ENCODE results near the gene BNIP3.
"Not testable (repeated sequence)": the region's sequence is repeated elsewhere in the genome, so short reads cannot be mapped to it uniquely, and the experiment has no call there.

The BNIP3 gene

DNA sequence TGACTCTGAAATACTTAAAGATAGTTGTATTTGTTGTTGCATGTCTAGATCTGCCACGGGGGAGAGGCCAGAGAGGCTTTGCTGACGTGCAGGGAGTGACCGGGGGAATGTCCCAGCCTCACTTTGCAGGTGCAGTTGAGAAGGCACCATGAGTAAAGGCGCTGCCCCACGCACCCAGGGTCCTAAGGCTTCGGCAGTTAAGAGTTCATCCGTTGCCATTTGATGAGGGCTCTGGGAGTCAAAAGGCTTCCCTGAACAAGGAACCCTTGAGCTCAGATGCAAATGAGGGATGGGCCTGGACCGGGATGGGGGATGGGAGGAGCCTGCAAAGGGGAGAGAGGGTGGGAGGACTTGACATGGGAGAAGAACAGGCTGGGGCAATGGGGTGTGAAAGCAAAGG lies 60.5 kb downstream of the BNIP3 start:
- H3K27me3 ChIP-seq (ENCODE audit: insufficient read depth, low read length) = no peaks in the 10 kb centered on the region
- no peak overlapping the region for H4K12ac ChIP-seq (ENCODE audit: low read depth, low read length)
- peaks cover 3% of the 10 kb centered on the region for H3K79me1 ChIP-seq (ENCODE audit: low read length)
- peak overlapping the region; percentile 12 for H3K4me2 ChIP-seq (ENCODE audit: low read length)
- H3K4me3 ChIP-seq (ENCODE audit: low read depth, low read length) = no peak overlapping the region
- H2AK5ac ChIP-seq (ENCODE audit: low read length) = no peak overlapping the region
- H3K27ac ChIP-seq (ENCODE audit: low read depth, low read length) = no peak overlapping the region
- H3K4me1 ChIP-seq (ENCODE audit: control insufficient read depth in 1 of 2, insufficient read depth in 2 of 2, low read length in 2 of 2) = no peaks in the 10 kb centered on the region
- no peak for DNase-seq
- H3K9ac ChIP-seq (ENCODE audit: low read length) = no peak overlapping the region
- no peak overlapping the region for H3K23ac ChIP-seq (ENCODE audit: low read length)
- H3K18ac ChIP-seq (ENCODE audit: low read length) = no peak overlapping the region
- no peaks in the 10 kb centered on the region for H3K9me3 ChIP-seq (ENCODE audit: insufficient read depth, low read depth, low read length)
- no peak overlapping the region for H4K91ac ChIP-seq (ENCODE audit: low read depth, low read length)
- no peak overlapping the region for H2BK5ac ChIP-seq (ENCODE audit: low read depth, low read length, poor library complexity)
- peak overlapping the region; percentile 14 for H3K4ac ChIP-seq (ENCODE audit: low read depth, low read length)
- H4K8ac ChIP-seq (ENCODE audit: low read depth, low read length) = no peak overlapping the region
- no peak overlapping the region for H2BK120ac ChIP-seq (ENCODE audit: insufficient read depth, low read length, poor library complexity)
- no peak overlapping the region for H3K14ac ChIP-seq (ENCODE audit: low read length)
- H2BK12ac ChIP-seq (ENCODE audit: low read length) = no peak overlapping the region
- H3K36me3 ChIP-seq (ENCODE audit: control insufficient read depth in 1 of 2, insufficient read depth in 2 of 2, low read length in 2 of 2) = peaks cover 0 to 1% of the 10 kb centered on the region in 2 experiments
- no peak overlapping the region for H2AFZ ChIP-seq (ENCODE audit: insufficient read depth, low read length, poor library complexity)
- no CpG with 5 or more reads among the region's 8 CpGs for WGBS (ENCODE audit: extremely low coverage, insufficient coverage, insufficient read length)
- H3K79me2 ChIP-seq (ENCODE audit: control insufficient read depth, insufficient read depth, low read length, poor library complexity) = peaks cover 8% of the 10 kb centered on the region

GRCh38 chr10:131920693-131921092 lies 61.0 kb downstream of the BNIP3 start:
- Histone ChIP-seq H3K4me3 (ENCODE audit: low read depth, low read length) (no peak overlapping the region), H4K12ac (ENCODE audit: low read depth, low read length) (no peak overlapping the region), H3K27ac (ENCODE audit: low read depth, low read length) (no peak overlapping the region), H3K27me3 (ENCODE audit: insufficient read depth, low read length) (no peaks in the 10 kb centered on the region), H3K79me2 (ENCODE audit: control insufficient read depth, insufficient read depth, low read length, poor library complexity) (peaks cover 6% of the 10 kb centered on the region), H2BK12ac (ENCODE audit: low read length) (no peak overlapping the region), H3K18ac (ENCODE audit: low read length) (no peak overlapping the region), H3K4ac (ENCODE audit: low read depth, low read length) (no peak overlapping the region), H3K14ac (ENCODE audit: low read length) (no peak overlapping the region), H2BK120ac (ENCODE audit: insufficient read depth, low read length, poor library complexity) (no peak overlapping the region), H3K9me3 (ENCODE audit: insufficient read depth, low read depth, low read length) (no peaks in the 10 kb centered on the region), H3K79me1 (ENCODE audit: low read length) (peaks cover 3% of the 10 kb centered on the region), H2BK5ac (ENCODE audit: low read depth, low read length, poor library complexity) (no peak overlapping the region), H2AK5ac (ENCODE audit: low read length) (no peak overlapping the region), H3K4me1 (ENCODE audit: control insufficient read depth in 1 of 2, insufficient read depth in 2 of 2, low read length in 2 of 2) (no peaks in the 10 kb centered on the region), H3K36me3 (ENCODE audit: control insufficient read depth in 1 of 2, insufficient read depth in 2 of 2, low read length in 2 of 2) (peaks cover 0 to 1% of the 10 kb centered on the region in 2 experiments), H3K23ac (ENCODE audit: low read length) (no peak overlapping the region), H4K91ac (ENCODE audit: low read depth, low read length) (no peak overlapping the region), H4K8ac (ENCODE audit: low read depth, low read length) (no peak overlapping the region), H3K4me2 (ENCODE audit: low read length) (no peak overlapping the region), H2AFZ (ENCODE audit: insufficient read depth, low read length, poor library complexity) (no peak overlapping the region), H3K9ac (ENCODE audit: low read length) (no peak overlapping the region)
- DNase-seq = no peak
- no CpG with 5 or more reads among the region's 5 CpGs for WGBS (ENCODE audit: extremely low coverage, insufficient coverage, insufficient read length)

GRCh38 chr10:131920151-131920550 lies 61.6 kb downstream of the BNIP3 start:
- no peak overlapping the region for H3K9ac ChIP-seq (ENCODE audit: low read length)
- H3K4me2 ChIP-seq (ENCODE audit: low read length) = no peak overlapping the region

DNA sequence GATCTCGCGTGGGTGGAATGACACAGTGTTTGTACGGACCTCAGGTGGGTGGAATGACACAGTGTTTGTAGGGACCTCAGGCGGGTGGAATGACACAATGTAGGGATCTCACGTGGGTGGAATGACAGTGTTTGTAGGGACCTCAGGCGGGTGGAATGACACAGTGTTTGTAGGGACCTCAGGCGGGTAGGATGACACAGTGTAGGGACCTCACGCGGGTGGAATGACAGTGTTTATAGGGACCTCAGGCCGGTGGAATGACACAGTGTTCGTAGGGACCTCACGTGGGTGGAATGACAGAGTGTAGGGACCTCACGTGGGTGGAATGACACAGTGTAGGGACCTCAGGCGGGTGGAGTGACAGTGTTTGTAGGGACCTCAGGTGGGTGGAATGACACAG lies 62.3 kb downstream of the BNIP3 start:
- H3K4me1 ChIP-seq (ENCODE audit: control insufficient read depth in 1 of 2, insufficient read depth in 2 of 2, low read length in 2 of 2); H3K18ac ChIP-seq (ENCODE audit: low read length); H4K12ac ChIP-seq (ENCODE audit: low read depth, low read length); H2BK12ac ChIP-seq (ENCODE audit: low read length); H3K23ac ChIP-seq (ENCODE audit: low read length); H3K36me3 ChIP-seq (ENCODE audit: control insufficient read depth in 1 of 2, insufficient read depth in 2 of 2, low read length in 2 of 2); H2AFZ ChIP-seq (ENCODE audit: insufficient read depth, low read length, poor library complexity); H3K4me3 ChIP-seq (ENCODE audit: low read depth, low read length); H3K4ac ChIP-seq (ENCODE audit: low read depth, low read length); H3K27me3 ChIP-seq (ENCODE audit: insufficient read depth, low read length); H3K9ac ChIP-seq (ENCODE audit: low read length); DNase-seq; H3K14ac ChIP-seq (ENCODE audit: low read length); H2BK5ac ChIP-seq (ENCODE audit: low read depth, low read length, poor library complexity); H2BK120ac ChIP-seq (ENCODE audit: insufficient read depth, low read length, poor library complexity); H4K91ac ChIP-seq (ENCODE audit: low read depth, low read length); H4K8ac ChIP-seq (ENCODE audit: low read depth, low read length); H3K9me3 ChIP-seq (ENCODE audit: insufficient read depth, low read depth, low read length); H2AK5ac ChIP-seq (ENCODE audit: low read length); H3K4me2 ChIP-seq (ENCODE audit: low read length); H3K79me1 ChIP-seq (ENCODE audit: low read length); H3K79me2 ChIP-seq (ENCODE audit: control insufficient read depth, insufficient read depth, low read length, poor library complexity); H3K27ac ChIP-seq (ENCODE audit: low read depth, low read length): not testable (repeated sequence)
- WGBS (ENCODE audit: extremely low coverage, insufficient coverage, insufficient read length) = no CpG with 5 or more reads among the region's 14 CpGs

More at GRCh38 chr10:131920151-131920550, 61.6 kb downstream of the BNIP3 start:
- H3K18ac ChIP-seq (ENCODE audit: low read length) = no peak overlapping the region
- peaks cover 0 to under 1% of the 10 kb centered on the region in 2 experiments for H3K4me1 ChIP-seq (ENCODE audit: control insufficient read depth in 1 of 2, insufficient read depth in 2 of 2, low read length in 2 of 2)
- H2AK5ac ChIP-seq (ENCODE audit: low read length) = no peak overlapping the region
- no peak overlapping the region for H4K12ac ChIP-seq (ENCODE audit: low read depth, low read length)
- no peak overlapping the region for H3K4ac ChIP-seq (ENCODE audit: low read depth, low read length)
- no peak overlapping the region for H3K27ac ChIP-seq (ENCODE audit: low read depth, low read length)
- no peak overlapping the region for H3K14ac ChIP-seq (ENCODE audit: low read length)
- no peak overlapping the region for H2BK120ac ChIP-seq (ENCODE audit: insufficient read depth, low read length, poor library complexity)
- H3K4me3 ChIP-seq (ENCODE audit: low read depth, low read length) = no peak overlapping the region
- peaks cover 3% of the 10 kb centered on the region for H3K79me1 ChIP-seq (ENCODE audit: low read length)
- H2BK12ac ChIP-seq (ENCODE audit: low read length) = no peak overlapping the region
- H4K8ac ChIP-seq (ENCODE audit: low read depth, low read length) = no peak overlapping the region
- H2AFZ ChIP-seq (ENCODE audit: insufficient read depth, low read length, poor library complexity) = no peak overlapping the region
- no peak overlapping the region for H2BK5ac ChIP-seq (ENCODE audit: low read depth, low read length, poor library complexity)
- H4K91ac ChIP-seq (ENCODE audit: low read depth, low read length) = no peak overlapping the region
- H3K79me2 ChIP-seq (ENCODE audit: control insufficient read depth, insufficient read depth, low read length, poor library complexity) = peaks cover 7% of the 10 kb centered on the region
- peaks cover 0 to 1% of the 10 kb centered on the region in 2 experiments for H3K36me3 ChIP-seq (ENCODE audit: control insufficient read depth in 1 of 2, insufficient read depth in 2 of 2, low read length in 2 of 2)
- DNase-seq = no peak
- no peaks in the 10 kb centered on the region for H3K27me3 ChIP-seq (ENCODE audit: insufficient read depth, low read length)
- no peaks in the 10 kb centered on the region for H3K9me3 ChIP-seq (ENCODE audit: insufficient read depth, low read depth, low read length)
- H3K23ac ChIP-seq (ENCODE audit: low read length) = no peak overlapping the region
- WGBS (ENCODE audit: extremely low coverage, insufficient coverage, insufficient read length) = no CpG with 5 or more reads among the region's 11 CpGs
